ENCODE measurements around the gene ACBD5.

GRCh38 chr10:27197980-27198620, 42.5 kb downstream of the ACBD5 start:
- no peak for TF ChIP-seq EP300 (IDR thresholded peaks at IDR 0.05; ENCODE audit: borderline replicate concordance in 1 of 2, low read depth in 1 of 2, low read length in 1 of 2)
- TF ChIP-seq, protein P1, sequence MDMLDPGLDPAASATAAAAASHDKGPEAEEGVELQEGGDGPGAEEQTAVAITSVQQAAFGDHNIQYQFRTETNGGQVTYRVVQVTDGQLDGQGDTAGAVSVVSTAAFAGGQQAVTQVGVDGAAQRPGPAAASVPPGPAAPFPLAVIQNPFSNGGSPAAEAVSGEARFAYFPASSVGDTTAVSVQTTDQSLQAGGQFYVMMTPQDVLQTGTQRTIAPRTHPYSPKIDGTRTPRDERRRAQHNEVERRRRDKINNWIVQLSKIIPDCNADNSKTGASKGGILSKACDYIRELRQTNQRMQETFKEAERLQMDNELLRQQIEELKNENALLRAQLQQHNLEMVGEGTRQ (IDR thresholded peaks at IDR 0.05; ENCODE audit: borderline replicate concordance, low read depth, low read length): no peak
- no peak for TF ChIP-seq CTCF (IDR thresholded peaks at IDR 0.05)
- TF ChIP-seq RAD21 (IDR thresholded peaks at IDR 0.05; ENCODE audit: low read length): no peak
- no peak for TF ChIP-seq SIN3A (IDR thresholded peaks at IDR 0.05; ENCODE audit: borderline replicate concordance, low read depth, low read length)
- TF ChIP-seq, protein P2, sequence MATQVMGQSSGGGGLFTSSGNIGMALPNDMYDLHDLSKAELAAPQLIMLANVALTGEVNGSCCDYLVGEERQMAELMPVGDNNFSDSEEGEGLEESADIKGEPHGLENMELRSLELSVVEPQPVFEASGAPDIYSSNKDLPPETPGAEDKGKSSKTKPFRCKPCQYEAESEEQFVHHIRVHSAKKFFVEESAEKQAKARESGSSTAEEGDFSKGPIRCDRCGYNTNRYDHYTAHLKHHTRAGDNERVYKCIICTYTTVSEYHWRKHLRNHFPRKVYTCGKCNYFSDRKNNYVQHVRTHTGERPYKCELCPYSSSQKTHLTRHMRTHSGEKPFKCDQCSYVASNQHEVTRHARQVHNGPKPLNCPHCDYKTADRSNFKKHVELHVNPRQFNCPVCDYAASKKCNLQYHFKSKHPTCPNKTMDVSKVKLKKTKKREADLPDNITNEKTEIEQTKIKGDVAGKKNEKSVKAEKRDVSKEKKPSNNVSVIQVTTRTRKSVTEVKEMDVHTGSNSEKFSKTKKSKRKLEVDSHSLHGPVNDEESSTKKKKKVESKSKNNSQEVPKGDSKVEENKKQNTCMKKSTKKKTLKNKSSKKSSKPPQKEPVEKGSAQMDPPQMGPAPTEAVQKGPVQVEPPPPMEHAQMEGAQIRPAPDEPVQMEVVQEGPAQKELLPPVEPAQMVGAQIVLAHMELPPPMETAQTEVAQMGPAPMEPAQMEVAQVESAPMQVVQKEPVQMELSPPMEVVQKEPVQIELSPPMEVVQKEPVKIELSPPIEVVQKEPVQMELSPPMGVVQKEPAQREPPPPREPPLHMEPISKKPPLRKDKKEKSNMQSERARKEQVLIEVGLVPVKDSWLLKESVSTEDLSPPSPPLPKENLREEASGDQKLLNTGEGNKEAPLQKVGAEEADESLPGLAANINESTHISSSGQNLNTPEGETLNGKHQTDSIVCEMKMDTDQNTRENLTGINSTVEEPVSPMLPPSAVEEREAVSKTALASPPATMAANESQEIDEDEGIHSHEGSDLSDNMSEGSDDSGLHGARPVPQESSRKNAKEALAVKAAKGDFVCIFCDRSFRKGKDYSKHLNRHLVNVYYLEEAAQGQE (IDR thresholded peaks at IDR 0.05; ENCODE audit: low read depth, low read length): no peak
- TF ChIP-seq EZH2phosphoT487 (IDR thresholded peaks at IDR 0.05; ENCODE audit: borderline replicate concordance, low read depth): no peak
- TF ChIP-seq MXI1 (IDR thresholded peaks at IDR 0.05; ENCODE audit: low read depth, low read length): no peak
- no peak for TF ChIP-seq YY1 (IDR thresholded peaks at IDR 0.05; ENCODE audit: low read depth)
- TF ChIP-seq ELF1 (IDR thresholded peaks at IDR 0.05): no peak
